Adrenal gland (tissue), 12 donors: ENCODE results near the gene TNFRSF11A. TPM values are rescaled to one million over a fixed set of nuclear protein-coding genes. Genes with fewer than 3 reads are reported as not detected.

Source experiments
- DNase-seq, 7 donors: peaks; one replicate each; pipeline ENCODE4 v3.0.0-alpha.2; 2019 to 2020
- H3K27ac ChIP-seq, 5 donors: fragments of 200-600 bp; sonication (generic) in 4 of 5; 1 replicate in 3 of 5; 2 replicates in 2 of 5; pipeline versions ENCODE4 v1.5.1 to v1.8.0; 2016 to 2020; ENCODE audit warnings: mild to moderate bottlenecking in 1 of 5
- H3K27me3 ChIP-seq: fragments of 200-600 bp; 2 replicates; pipeline ENCODE4 v1.8.0; 2021
- H3K36me3 ChIP-seq, 2 donors: fragments of 200-600 bp; replicated peaks in 1 of 2; 1 replicate in 1 of 2; 2 replicates in 1 of 2; pipeline versions ENCODE4 v1.5.1 to v1.8.0; 2018 to 2022
- H3K4me1 ChIP-seq, 2 donors: fragments of 200-600 bp; replicated peaks in 1 of 2; 1 replicate in 1 of 2; 2 replicates in 1 of 2; pipeline versions ENCODE4 v1.5.1 to v1.8.0; 2018 to 2021
- H3K4me3 ChIP-seq, 4 donors: fragments of 200-600 bp; sonication (generic) in 3 of 4; one replicate each; pipeline ENCODE4 v1.5.1; 2016 to 2018
- H3K9me3 ChIP-seq, 3 donors: fragments of 200-600 bp; sonication (generic) in 1 of 3; replicated peaks in 1 of 3; 1 replicate in 2 of 3; 2 replicates in 1 of 3; pipeline versions ENCODE4 v1.5.1 to v1.8.0; 2016 to 2021
- CTCF ChIP-seq, 6 experiments: fragments of 450-650 bp in 4 of 6; fragments of 200-600 bp in 2 of 6; sonication (generic) in 1 of 6; IDR thresholded peaks; 1 replicate in 5 of 6; 2 replicates in 1 of 6; pipeline versions ENCODE4 v1.5.1 to v1.8.0; 2016 to 2021; ENCODE audit warnings: antibody characterized with exemption in 6 of 6, mild to moderate bottlenecking in 2 of 6, moderate library complexity in 1 of 6
- POLR2A ChIP-seq, 2 donors: fragments of 450-650 bp; IDR thresholded peaks; one replicate each; pipeline ENCODE4 v1.6.1; 2017; ENCODE audit warnings: antibody characterized with exemption in 2 of 2, mild to moderate bottlenecking in 2 of 2, moderate library complexity in 1 of 2
- WGBS, 4 donors: extraction: QIAGEN DNeasy Blood & Tissue Kit in 2 of 4; methylation state at CpG; one replicate each; pipeline versions ENCODE4 v1.1.5 to v1.1.7; 2013 to 2017; 5-methylcytosine and 5-hydroxymethylcytosine counted together
- intact Hi-C, 2 donors: fragments of 100-400 bp; cut with DNase I; formaldehyde crosslinking; loops; one replicate each; pipeline versions ENCODE4 v1.14.1 to v1.15.0; 2022 to 2023
- polyA plus RNA-seq, 3 donors: library from polyadenylated mRNA; stranded (reverse); fragments of 200-250 nt in 2 of 3; fragments of 350-450 nt in 1 of 3; fragmentation: Illumina TruSeq in 1 of 3; extraction: RNeasy Lipid Tissue Mini Kit (QIAGEN cat#74804) in 1 of 3; gene quantifications; one replicate each; pipeline ENCODE4 v1.2.3, GENCODE V29; 2013 to 2014
- total RNA-seq, 9 donors: library from RNA; depleted of rRNA in 4 of 9; stranded (reverse); fragments of >200 nt in 4 of 9; fragments of 120-200 nt in 1 of 9; fragmentation: NEBNext Ultra II Directional in 1 of 9; extraction: Animal tissue kit (Norgen Biotek cat#: 25700) in 1 of 9; gene quantifications; one replicate each; pipeline versions ENCODE4 v1.1.0 to v1.2.4, GENCODE V29; 2013 to 2023
- donor health status: healthy with polysubstance abuse.
- donor health status: Bipolar disorder and iron deficiency.
- donor health status: DM: yes; HTN: yes; CAD: no.
- donor health status: DM: no; HTN: no; CAD: no.
- donor health status: DM: no; HTN: no; CAD: no.
- donor health status: DM: yes; HTN: yes; CAD: no.

Gene TNFRSF11A
- total and polyA plus RNA-seq, 12 donors = 0.61 to 15.7 (median 4.2) TPM

DNA sequence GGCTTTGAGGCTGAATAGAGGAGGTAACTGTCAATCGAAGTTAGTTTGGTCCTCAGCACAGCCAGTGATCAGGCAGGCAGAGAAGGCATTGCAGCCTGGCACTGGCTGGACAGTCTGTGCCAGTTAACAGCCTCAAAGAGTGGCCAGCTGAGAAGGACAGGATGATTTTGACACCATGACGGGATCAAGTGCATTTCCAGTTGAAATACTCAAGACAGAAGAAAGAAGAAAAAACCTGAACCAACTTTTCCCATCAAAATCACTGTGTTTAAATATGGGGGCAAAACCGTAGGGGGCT, 101.0 kb downstream of the TNFRSF11A start:
- Histone ChIP-seq H3K4me1 (peaks cover 0 to 10% of the 10 kb centered on the region in 2 donors), H3K27me3 (no peaks in the 10 kb centered on the region), H3K36me3 (no peaks in the 10 kb centered on the region), H3K27ac (peak overlapping the region in 2 of 5 donors; percentile 35 to 79), H3K4me3 (no peak overlapping the region), H3K9me3 (no peaks in the 10 kb centered on the region)
- TF ChIP-seq CTCF (IDR thresholded peaks at IDR 0.05) (no peak), POLR2A (IDR thresholded peaks at IDR 0.05) (no peak)
- no peak for DNase-seq
- 43 to 57% (median 45%) methylated on average over 3 of the region's 3 CpGs for WGBS, 4 donors
- intact Hi-C loops = loop anchor here (5.0 kb wide), 3 partner anchors 96 to 161 kb away; partner anchors contain the start of gene ZCCHC2 (in 1 of the 2)

- WGBS, 4 donors = 86 to 92% (median 86%) methylated on average over 4 of the region's 4 CpGs
- H3K4me1 ChIP-seq = peaks cover 5 to 16% of the 10 kb centered on the region in 2 donors
- no peak for DNase-seq
- no peaks in the 10 kb centered on the region for H3K27me3 ChIP-seq
- H3K9me3 ChIP-seq = no peaks in the 10 kb centered on the region
- no peak overlapping the region for H3K4me3 ChIP-seq
- no peaks in the 10 kb centered on the region for H3K36me3 ChIP-seq
- TF ChIP-seq POLR2A (IDR thresholded peaks at IDR 0.05) (no peak), CTCF (IDR thresholded peaks at IDR 0.05) (no peak)
- H3K27ac ChIP-seq = no peak overlapping the region
- intact Hi-C loops = no loop called here
These were observed 107.1 kb downstream of the TNFRSF11A start for GRCh38 chr18:62432176-62432575.

DNA sequence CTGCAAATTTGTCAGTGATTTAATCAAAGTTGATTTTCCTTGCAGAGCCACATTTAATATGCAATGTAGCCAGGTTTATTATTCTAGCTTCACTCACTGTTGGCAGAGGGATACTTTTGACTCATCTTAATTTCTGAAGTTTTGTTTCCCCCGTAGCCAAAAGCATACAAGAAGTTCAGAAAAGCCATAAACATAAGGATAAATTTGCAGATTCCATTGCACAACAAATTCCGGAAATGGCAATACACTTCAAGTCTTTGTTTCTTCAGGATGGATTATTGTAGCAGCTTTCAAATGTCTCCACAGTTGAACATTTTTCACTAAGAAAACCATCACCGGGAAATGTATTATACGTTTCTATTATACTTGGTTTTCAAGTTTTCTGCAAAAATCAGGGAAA, 109.7 kb downstream of the TNFRSF11A start:
- TF ChIP-seq POLR2A (IDR thresholded peaks at IDR 0.05) = no peak
- no peak for TF ChIP-seq CTCF (IDR thresholded peaks at IDR 0.05)
- H3K27me3 ChIP-seq = no peaks in the 10 kb centered on the region
- DNase-seq = no peak
- H3K9me3 ChIP-seq = no peaks in the 10 kb centered on the region
- intact Hi-C loops = no loop called here
- peak overlapping the region in 1 of 5 donors; percentile 3 for H3K27ac ChIP-seq
- no peaks in the 10 kb centered on the region for H3K36me3 ChIP-seq
- H3K4me3 ChIP-seq = no peak overlapping the region
- H3K4me1 ChIP-seq = peaks cover 20 to 34% of the 10 kb centered on the region in 2 donors
- 42 to 74% (median 64%) methylated on average over 4 of the region's 4 CpGs for WGBS, 4 donors

DNA sequence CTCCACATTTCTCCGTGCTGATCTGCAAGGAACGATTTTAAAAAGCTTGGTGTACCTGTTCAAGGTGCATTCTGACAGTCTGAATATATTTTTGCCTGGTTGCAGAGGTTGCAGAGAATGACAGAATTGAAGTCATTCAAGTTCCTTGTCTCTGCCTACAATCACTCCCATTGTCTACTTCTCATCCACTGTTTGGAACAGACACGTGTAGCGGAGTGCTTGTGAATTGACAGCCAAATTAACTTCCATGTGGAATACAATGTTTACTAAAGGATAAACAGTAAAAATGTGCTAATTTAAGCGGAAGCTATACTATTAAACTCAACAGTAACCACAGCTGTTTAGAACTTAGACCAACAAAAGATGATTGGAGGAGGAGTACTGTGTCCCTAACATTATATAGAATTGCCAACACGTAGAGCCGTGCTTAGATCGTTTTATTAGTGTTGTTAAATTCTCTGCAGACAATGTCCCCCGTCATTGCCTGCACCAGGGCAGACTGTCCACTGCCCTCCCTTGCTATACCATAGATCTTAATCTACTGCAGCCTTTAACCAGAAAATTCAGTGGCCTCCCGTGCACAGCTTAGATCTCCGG, 110.4 kb downstream of the TNFRSF11A start:
- Histone ChIP-seq H3K27ac (peak overlapping the region in 1 of 5 donors; percentile 90), H3K36me3 (no peaks in the 10 kb centered on the region), H3K4me3 (no peak overlapping the region), H3K9me3 (no peaks in the 10 kb centered on the region), H3K27me3 (no peaks in the 10 kb centered on the region), H3K4me1 (peaks cover 20 to 34% of the 10 kb centered on the region in 2 donors)
- intact Hi-C loops = no loop called here
- TF ChIP-seq CTCF (IDR thresholded peaks at IDR 0.05) (no peak), POLR2A (IDR thresholded peaks at IDR 0.05) (no peak)
- 69 to 78% (median 75%) methylated on average over 11 of the region's 11 CpGs for WGBS, 4 donors
- DNase-seq = no peak
